Measurements from ENCODE around the gene TMEM52.
A peak's percentile ranks its signal among the peaks of the same experiment; 100 is the strongest.

The TMEM52 gene

DNA sequence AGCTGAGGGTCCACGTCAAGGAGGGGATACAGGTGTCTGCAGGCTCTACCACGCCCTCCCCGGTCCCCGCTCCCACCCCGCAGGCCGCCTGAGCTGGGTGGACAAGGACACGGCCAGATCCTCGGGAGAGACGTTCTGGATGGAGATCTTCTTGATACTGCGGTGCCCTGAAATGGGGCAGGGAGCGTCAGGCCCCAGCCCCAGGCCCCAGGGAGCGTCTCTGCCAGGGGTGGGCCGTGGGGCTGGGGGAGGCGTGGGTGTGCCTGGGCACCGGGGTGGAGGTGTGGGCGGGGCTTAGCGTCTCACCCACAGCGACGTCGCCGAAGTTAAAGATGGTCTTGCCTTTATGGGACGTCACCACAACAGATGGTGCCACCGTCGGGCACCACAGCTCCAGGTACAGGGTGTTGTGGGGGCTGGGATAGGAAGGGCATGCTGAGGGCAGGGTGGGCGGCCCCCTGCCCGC, 7.3 kb upstream of the TMEM52 start:
- DNase-seq = no peak

DNA sequence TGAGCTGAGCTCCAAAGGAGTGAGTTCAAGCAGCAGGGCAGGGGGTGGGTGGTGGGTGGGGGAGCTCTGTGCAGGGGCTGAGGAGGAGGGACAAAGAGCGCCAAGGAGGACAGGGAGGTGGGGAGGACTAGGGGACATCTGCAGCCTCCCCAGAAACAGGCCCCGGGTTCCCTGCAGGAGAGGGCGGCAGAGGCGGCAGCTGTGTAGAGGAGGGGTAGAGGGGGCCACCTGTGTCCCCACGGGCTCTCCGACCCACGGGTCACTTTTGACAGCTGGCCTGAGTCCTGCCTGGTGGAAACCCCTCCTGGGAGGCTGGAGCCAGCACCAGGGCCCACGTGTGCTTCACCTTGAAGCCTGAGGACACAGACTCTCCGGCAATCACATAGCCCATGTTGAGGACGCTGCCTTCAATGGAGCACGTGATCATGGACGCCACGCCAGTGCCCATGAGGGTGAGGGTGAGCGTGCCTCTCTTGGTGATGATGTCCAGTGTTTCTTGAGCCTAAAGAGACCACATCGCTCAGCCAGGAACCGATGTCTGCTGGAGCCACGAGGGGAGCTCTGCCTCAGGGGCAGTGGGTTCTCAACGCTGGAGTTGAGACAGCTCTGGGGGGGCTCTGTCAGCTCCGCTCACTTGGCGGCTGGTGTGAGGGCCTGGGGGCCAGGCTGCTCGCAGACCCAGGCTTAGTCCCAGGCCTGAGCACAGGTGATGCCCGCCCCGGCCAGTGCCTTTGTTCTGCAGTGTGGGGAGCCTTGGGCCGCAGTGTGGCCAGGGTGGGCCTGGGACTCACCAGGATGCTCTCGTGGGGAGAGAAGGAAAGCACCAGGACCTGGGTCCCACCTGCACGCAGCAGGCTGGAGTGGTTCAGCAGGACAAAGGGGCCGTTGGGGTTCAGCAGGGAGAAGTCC, 6.6 kb upstream of the TMEM52 start:
- DNase-seq = no peak

DNA sequence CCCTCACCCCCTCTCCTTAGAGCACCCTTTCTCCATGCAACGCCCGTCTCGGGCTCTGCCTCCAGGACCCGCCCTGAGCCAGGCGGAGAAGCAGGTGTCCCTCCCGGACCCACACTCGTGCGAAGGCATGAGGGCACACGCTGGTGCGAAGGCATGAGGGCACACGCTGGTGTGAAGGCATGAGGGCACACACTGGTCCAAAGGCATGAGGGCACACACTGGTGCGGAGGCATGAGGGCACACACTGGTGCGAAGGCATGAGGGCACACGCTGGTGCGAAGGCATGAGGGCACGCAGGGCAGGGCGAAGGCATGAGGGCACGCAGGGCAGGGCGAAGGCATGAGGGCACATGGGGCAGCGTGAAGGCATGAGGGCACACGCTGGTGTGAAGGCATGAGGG, 5.8 kb upstream of the TMEM52 start:
- no peak for DNase-seq

DNA sequence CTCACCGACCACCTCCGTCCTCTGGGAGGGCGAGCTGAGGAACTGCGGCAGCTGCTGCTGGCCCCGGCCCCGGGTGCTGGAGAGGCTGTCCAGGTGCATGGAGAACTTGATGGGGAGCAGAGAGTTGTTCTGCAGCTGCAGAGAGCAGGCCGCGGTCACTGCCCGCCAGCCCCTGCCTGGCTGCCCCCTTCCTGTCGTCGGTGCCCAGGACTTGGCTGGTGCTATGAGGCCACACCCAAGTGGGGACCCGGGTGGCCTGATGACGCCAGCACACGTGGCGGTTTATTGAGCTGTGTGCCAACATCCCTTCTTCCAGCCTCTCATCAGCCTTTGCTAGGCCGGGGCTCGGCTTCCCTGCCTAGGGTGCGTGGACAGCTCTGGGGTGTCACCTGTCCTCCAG, 5.3 kb upstream of the TMEM52 start:
- no peak for DNase-seq

- no peak for DNase-seq
Observed at GRCh38 chr1:1922956-1923833, 4.1 kb upstream of the TMEM52 start.

DNA sequence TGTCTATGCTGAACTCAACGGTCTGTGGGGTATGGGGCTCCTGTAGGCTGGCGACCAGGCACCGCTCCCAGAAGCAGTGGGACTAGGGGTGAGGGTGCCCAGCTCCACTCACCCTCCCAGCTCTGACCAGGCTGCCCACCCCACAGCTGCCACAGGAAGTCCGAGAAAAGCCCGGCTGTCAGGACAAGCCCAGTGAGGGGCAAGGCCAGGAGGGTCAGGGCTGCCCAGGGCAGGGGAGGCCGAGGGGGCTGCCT, 3.5 kb upstream of the TMEM52 start:
- DNase-seq = no peak

- no peak for DNase-seq
Observed at GRCh38 chr1:1921901-1922701, 3.0 kb upstream of the TMEM52 start.

- no peak for DNase-seq
Observed at GRCh38 chr1:1921459-1921862, 2.4 kb upstream of the TMEM52 start.

DNA sequence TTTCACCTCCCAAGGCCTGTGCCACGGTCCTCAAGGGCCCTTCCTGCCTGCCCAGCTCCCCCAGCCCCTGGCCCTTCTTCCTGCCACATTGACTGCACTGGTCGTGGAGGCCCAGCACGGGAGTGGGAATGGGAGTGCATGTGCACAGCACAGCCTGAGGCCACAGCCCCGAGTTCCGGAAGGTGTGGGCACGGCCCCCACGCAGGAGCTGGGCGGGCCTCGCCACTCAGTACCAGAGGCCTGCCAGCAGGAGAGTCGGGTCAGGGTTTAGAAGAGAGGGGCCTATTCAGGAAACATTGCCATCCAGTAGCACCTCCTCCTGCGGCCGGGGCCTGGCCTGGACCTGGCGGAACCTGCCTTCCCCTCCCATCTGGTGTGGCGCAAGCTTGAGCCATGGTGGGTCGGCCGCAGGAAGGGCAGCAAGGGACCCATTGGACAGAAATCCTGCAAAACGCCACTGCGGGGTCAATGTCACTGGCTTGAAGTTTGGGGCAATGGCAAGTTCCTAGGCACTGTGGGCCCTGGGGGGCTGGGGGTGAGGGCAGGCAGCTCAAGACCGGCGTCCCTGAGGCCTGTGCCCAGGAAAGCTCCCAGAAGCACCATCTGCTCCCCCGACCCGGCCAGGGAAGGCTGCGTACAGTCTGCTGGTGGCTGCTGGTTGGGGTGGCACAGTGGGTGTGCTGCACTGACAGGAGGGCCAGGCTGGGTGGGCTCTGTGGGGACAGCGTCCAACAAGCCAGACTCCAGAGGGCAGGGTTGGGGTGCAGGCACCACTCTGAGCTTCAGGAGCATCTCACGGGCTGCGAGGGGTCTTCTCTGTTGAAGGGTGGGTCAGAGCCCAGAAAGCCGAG, 1.8 kb upstream of the TMEM52 start:
- DNase-seq = no peak

- no peak for DNase-seq
Observed at GRCh38 chr1:1920057-1920607, 1.1 kb upstream of the TMEM52 start.

- peak; percentile 100 for DNase-seq
Observed at GRCh38 chr1:1919304-1920056, 401 bp upstream of the TMEM52 start.

DNA sequence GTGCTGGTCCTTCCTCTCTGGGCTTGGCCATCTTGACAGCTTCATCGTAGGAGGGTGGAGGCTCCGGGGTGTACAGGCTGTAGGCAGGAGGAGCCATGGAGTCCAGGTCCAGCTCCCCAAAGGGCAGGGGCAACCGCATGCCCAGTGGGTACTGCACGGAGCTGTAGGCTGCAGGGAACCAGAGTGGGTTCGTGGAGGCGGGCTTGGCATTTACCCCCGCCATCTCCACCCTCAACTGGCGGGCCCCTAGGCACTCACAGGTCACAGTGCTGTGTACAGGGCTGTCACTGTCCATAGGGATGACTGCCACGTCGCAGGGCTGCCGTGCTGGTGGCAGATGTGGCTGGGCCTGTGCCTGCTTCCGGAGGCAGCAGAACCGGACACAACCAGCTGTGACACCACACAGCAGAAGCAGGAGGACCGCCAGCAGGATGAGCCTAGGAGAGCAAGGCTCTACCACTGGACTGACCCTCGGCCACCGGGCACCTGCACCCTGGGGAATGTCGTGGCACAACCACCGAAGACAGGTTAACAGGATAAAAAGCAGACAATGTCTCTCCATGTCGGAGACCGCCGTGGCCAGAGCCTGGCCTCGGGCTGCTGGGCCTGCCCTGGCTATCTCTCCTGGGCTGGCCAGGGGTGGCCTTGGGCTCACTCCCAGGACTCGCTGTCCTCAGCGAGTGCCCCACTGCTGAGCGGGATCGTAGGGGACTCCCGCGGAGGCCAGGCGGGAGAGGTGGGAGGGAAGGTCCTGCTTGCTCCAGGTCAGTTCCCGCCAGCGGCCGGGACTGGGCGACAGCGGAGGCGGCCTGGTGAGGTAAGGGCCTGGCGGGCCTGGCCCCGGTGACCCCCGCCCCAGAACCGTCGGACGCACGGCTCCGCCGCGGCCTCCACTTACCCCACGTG, 831 bp downstream of the TMEM52 start:
- DNase-seq = no peak

GRCh38 chr1:1917304-1917976, 1.6 kb downstream of the TMEM52 start:
- DNase-seq = no peak

- DNase-seq = no peak
Observed at GRCh38 chr1:1916851-1917251, 2.2 kb downstream of the TMEM52 start.

GRCh38 chr1:1915911-1916840, 2.9 kb downstream of the TMEM52 start:
- no peak for DNase-seq

DNA sequence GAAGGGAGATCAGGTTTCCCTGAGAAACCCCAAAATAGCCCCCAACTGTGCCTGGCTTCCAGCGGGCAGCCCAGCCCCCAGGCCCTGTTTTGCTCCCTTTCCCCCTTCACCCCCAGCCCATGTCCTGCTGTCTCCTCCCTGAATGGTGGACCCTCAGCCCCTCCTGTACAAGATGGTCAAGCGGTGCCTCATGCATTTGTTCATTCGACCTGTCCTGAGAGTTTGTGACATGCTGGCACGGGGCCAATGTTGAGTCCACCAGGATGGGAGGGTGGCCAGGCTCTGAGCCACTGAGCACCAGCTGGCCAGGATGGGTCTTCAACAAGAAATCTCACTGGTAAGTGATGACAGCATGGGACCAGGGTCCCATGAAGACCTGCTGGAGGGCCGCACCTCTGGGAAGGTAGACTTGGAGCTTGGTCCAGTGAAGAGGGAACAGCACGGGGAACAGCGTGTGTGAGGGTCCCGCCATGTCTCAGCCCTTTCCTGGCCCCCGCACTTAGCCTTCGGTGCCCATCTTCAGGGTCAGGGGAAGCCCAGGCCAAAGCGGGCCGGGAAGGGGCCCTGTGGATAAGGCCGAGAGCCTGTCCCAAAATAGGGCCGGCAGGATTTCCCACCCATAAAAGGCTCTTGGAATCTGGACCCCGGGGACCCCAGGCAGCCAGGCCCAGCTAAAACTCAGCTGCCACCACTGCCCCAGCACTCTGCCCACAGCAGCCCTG, 3.9 kb downstream of the TMEM52 start, which contains the start of gene CALML6:
Gene CALML6, plus strand, starts transcription at position 290 of the 722 bp plus-strand sequence. Its CDS starts 21 bp downstream, at position 311.
- no peak for DNase-seq
